Right lobe of liver (tissue), 4 donors: ENCODE results near the gene ATP6V0A1.

ENCODE experiments used
- CTCF ChIP-seq, 4 donors: fragments of 200-600 bp in 3 of 4; fragments of 450-650 bp in 1 of 4; IDR thresholded peaks; one replicate each; pipeline versions ENCODE4 v1.5.1 to v1.8.0; 2016 to 2022; ENCODE audit warnings: antibody characterized with exemption in 4 of 4, mild to moderate bottlenecking in 2 of 4
- POLR2A ChIP-seq: fragments of 450-650 bp; IDR thresholded peaks from one replicate; pipeline ENCODE4 v1.6.1; 2017; ENCODE audit warnings: antibody characterized with exemption, mild to moderate bottlenecking
- donor health status: DM: no; HTN: no; CAD: no.
- donor health status: DM: no; HTN: no; CAD: no.
- donor health status: DM: no; HTN: yes; CAD: no.

- TF ChIP-seq CTCF (IDR thresholded peaks at IDR 0.05) (no peak), POLR2A (no peak)
Observed at GRCh38 chr17:42571435-42572225, 113.0 kb downstream of the ATP6V0A1 start.
